ENCODE results near the gene TEX12. TPM values are rescaled to one million over a fixed set of nuclear protein-coding genes. Genes with fewer than 3 reads are reported as not detected.

The TEX12 gene
- total RNA-seq, 4 donors from 2014 or later: 1.3 to 1.7 TPM; not detected in 2

- H3K4me1 ChIP-seq: no peaks in the 10 kb centered on the region
- H3K4me3 ChIP-seq: no peak overlapping the region
- no peaks in the 10 kb centered on the region for H3K9me3 ChIP-seq
- H3K27ac ChIP-seq: no peak overlapping the region
- no peak for DNase-seq
- no peaks in the 10 kb centered on the region for H3K27me3 ChIP-seq
- intact Hi-C loops (cut with DNase I; ENCODE audit: low total_unique reads): no loop called here
- TF ChIP-seq, protein P1, sequence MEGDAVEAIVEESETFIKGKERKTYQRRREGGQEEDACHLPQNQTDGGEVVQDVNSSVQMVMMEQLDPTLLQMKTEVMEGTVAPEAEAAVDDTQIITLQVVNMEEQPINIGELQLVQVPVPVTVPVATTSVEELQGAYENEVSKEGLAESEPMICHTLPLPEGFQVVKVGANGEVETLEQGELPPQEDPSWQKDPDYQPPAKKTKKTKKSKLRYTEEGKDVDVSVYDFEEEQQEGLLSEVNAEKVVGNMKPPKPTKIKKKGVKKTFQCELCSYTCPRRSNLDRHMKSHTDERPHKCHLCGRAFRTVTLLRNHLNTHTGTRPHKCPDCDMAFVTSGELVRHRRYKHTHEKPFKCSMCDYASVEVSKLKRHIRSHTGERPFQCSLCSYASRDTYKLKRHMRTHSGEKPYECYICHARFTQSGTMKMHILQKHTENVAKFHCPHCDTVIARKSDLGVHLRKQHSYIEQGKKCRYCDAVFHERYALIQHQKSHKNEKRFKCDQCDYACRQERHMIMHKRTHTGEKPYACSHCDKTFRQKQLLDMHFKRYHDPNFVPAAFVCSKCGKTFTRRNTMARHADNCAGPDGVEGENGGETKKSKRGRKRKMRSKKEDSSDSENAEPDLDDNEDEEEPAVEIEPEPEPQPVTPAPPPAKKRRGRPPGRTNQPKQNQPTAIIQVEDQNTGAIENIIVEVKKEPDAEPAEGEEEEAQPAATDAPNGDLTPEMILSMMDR (IDR thresholded peaks at IDR 0.05): no peak
- no peak for TF ChIP-seq POLR2A (IDR thresholded peaks at IDR 0.05)
- no peaks in the 10 kb centered on the region for H3K36me3 ChIP-seq
Measured at GRCh38 chr11:112212290-112212689, 45.1 kb downstream of the TEX12 start.

- Histone ChIP-seq H3K4me1 (no peaks in the 10 kb centered on the region), H3K4me3 (no peak overlapping the region), H3K36me3 (no peaks in the 10 kb centered on the region), H3K27ac (no peak overlapping the region), H3K9me3 (no peaks in the 10 kb centered on the region), H3K27me3 (no peaks in the 10 kb centered on the region)
- intact Hi-C loops (cut with DNase I; ENCODE audit: low total_unique reads): no loop called here
- TF ChIP-seq, protein P1 (IDR thresholded peaks at IDR 0.05): no peak
- TF ChIP-seq POLR2A (IDR thresholded peaks at IDR 0.05): no peak
- no peak for DNase-seq
Measured at GRCh38 chr11:112212710-112213109, 45.5 kb downstream of the TEX12 start.

DNA sequence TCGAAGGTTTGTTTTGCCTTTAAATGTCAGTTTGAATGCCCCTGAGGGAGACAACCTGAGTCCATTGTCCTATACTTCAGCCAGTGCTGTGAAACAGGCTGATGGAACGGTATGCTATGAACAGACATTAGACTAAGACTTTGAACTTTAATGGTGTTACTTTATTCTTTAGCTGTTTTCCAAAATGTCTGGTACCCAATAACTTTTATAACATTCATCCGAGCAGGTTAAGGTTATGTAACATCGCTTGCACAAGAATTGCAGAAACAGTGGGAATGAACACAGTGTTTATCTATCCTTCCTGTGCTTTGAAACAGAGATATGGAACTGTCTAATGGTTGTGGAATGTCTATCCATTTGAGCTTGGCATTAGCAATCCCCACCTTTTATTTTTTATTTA, 46.6 kb downstream of the TEX12 start:
- H3K4me1 ChIP-seq: no peaks in the 10 kb centered on the region
- intact Hi-C loops (cut with DNase I; ENCODE audit: low total_unique reads): no loop called here
- TF ChIP-seq POLR2A (IDR thresholded peaks at IDR 0.05): no peak
- TF ChIP-seq, protein P1 (IDR thresholded peaks at IDR 0.05): no peak
- H3K27me3 ChIP-seq: no peaks in the 10 kb centered on the region
- H3K4me3 ChIP-seq: no peak overlapping the region
- DNase-seq: no peak
- H3K9me3 ChIP-seq: no peaks in the 10 kb centered on the region
- no peak overlapping the region for H3K27ac ChIP-seq
- no peaks in the 10 kb centered on the region for H3K36me3 ChIP-seq

DNA sequence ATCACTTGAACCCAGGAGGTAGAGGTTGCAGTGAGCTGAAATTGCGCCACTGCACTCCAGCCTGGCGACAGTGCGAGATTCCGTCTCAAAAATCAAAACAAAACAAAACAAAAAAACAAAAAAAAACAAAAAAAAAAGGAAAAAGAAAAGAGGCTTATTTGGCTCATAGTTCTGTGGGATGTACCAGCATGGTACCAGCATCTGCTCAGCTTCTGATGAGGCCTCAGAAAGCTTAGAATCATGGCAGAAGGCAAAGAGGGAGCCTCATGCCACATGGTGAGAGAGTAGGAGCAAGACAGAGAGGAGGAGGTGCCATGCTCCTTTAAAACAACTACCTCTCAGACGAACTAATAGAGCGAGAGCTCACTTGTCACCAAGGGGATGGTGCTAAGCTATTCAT, 48.4 kb downstream of the TEX12 start:
- TF ChIP-seq POLR2A (IDR thresholded peaks at IDR 0.05): no peak
- TF ChIP-seq, protein P1 (IDR thresholded peaks at IDR 0.05): no peak
- intact Hi-C loops (cut with DNase I; ENCODE audit: low total_unique reads): loop anchor here (5.0 kb wide), 1 partner anchor 67 kb away; no protein-coding TSS in a partner anchor
- Histone ChIP-seq H3K9me3 (no peaks in the 10 kb centered on the region), H3K4me3 (no peak overlapping the region), H3K36me3 (no peaks in the 10 kb centered on the region), H3K4me1 (no peaks in the 10 kb centered on the region), H3K27me3 (no peaks in the 10 kb centered on the region), H3K27ac (no peak overlapping the region)
- DNase-seq: no peak

DNA sequence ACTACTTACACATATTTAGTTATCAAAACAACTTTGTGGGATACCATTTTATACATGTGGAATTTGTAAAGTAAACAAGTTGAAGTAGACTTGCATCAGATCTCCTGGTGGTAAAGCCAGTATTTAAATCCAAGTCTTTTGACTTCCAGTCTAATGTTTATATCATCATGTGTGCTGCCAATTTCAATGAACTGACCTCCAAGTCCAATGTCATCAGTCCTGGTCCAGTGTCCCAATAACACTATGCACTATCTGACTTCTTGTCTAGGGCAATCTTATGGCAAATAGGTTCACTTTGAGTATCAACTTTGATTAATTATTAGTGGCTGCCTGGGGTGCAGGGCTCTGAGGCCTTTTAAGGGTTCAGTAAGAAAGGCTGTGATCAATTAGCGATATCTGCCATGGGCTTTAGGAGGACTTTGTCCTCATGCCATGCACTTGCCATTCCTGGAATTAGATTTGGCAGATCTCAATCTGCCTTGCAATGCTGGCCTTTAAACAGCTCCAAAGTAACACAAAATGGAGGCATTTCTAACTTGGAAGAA, 49.5 kb downstream of the TEX12 start:
- no peak for DNase-seq
- TF ChIP-seq POLR2A (IDR thresholded peaks at IDR 0.05): no peak
- TF ChIP-seq, protein P1 (IDR thresholded peaks at IDR 0.05): no peak
- Histone ChIP-seq H3K4me3 (no peak overlapping the region), H3K9me3 (no peaks in the 10 kb centered on the region), H3K27me3 (no peaks in the 10 kb centered on the region), H3K4me1 (no peaks in the 10 kb centered on the region), H3K36me3 (no peaks in the 10 kb centered on the region), H3K27ac (no peak overlapping the region)
- intact Hi-C loops (cut with DNase I; ENCODE audit: low total_unique reads): loop anchor here (5.0 kb wide), 1 partner anchor 66 kb away; no protein-coding TSS in a partner anchor

Measured in uterus (tissue), 4 donors.